Neural crest cell (in vitro differentiated cells): ENCODE data around the gene ATP11A. TPM values are rescaled to one million over a fixed set of nuclear protein-coding genes. Genes with fewer than 3 reads are reported as not detected.
A peak's percentile ranks its signal among the peaks of the same experiment; 100 is the strongest.

Experiments used
- DNase-seq: peaks from one replicate; pipeline ENCODE4 v3.0.0; 2021; ENCODE audit warnings: low read depth, mixed read lengths, low spot score
- H3K27ac Mint-ChIP-seq: one replicate; pipeline ENCODE4 v1.8.0; 2021; ENCODE audit warnings: mild to moderate bottlenecking, mixed read lengths; ENCODE audit not compliant: unreplicated experiment
- H3K27me3 Mint-ChIP-seq: 2 replicates; pipeline ENCODE4 v1.8.0; 2021; ENCODE audit warnings: low read depth, mild to moderate bottlenecking, mixed read lengths
- H3K36me3 Mint-ChIP-seq: 2 replicates; pipeline ENCODE4 v1.8.0; 2021; ENCODE audit warnings: low read depth, mild to moderate bottlenecking, mixed read lengths
- H3K4me1 Mint-ChIP-seq: 2 replicates; pipeline ENCODE4 v1.8.0; 2021; ENCODE audit warnings: mixed read lengths
- H3K4me3 Mint-ChIP-seq: one replicate; pipeline ENCODE4 v1.8.0; 2021; ENCODE audit warnings: mild to moderate bottlenecking, mixed read lengths
- H3K9me3 Mint-ChIP-seq: 2 replicates; pipeline ENCODE4 v1.8.0; 2021; ENCODE audit warnings: mixed read lengths
- total RNA-seq: library from RNA; stranded (reverse); gene quantifications from 2 replicates; pipeline ENCODE4 v1.2.1, GENCODE V29; 2021
- TF ChIP-seq, protein P1 (sequence below): fragments of 200-600 bp; sonication (generic); conservative IDR thresholded peaks from 2 replicates; pipeline ENCODE4 v1.5.0; 2021; ENCODE audit warnings: antibody characterized with exemption, mild to moderate bottlenecking

The ATP11A gene
- total RNA-seq, 1 donor from 2014 or later, result 97.4 TPM

DNA sequence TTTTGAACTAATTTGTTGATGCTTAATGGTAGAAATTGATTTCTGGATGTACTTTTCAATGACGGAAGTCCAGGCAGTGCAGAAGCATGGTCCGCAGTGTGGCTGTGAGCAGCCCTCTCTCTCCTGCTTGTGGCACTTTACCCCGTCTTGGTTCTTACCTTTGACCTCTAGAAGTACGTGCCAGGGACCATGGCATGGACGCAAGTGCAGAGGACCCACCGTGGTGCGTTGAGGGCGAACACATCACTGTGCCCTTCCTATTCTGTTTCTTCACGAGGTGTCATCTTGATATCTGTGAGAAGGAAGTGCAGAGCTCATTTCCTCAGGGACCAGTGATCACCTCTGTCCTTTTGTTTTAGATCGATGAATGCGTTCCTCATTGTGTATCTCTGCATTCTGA lies 135.2 kb downstream of the ATP11A start:
- H3K36me3 Mint-ChIP-seq, result peaks cover 22% of the 10 kb centered on the region
- TF ChIP-seq, protein P1, sequence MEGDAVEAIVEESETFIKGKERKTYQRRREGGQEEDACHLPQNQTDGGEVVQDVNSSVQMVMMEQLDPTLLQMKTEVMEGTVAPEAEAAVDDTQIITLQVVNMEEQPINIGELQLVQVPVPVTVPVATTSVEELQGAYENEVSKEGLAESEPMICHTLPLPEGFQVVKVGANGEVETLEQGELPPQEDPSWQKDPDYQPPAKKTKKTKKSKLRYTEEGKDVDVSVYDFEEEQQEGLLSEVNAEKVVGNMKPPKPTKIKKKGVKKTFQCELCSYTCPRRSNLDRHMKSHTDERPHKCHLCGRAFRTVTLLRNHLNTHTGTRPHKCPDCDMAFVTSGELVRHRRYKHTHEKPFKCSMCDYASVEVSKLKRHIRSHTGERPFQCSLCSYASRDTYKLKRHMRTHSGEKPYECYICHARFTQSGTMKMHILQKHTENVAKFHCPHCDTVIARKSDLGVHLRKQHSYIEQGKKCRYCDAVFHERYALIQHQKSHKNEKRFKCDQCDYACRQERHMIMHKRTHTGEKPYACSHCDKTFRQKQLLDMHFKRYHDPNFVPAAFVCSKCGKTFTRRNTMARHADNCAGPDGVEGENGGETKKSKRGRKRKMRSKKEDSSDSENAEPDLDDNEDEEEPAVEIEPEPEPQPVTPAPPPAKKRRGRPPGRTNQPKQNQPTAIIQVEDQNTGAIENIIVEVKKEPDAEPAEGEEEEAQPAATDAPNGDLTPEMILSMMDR, result no peak
- no peaks in the 10 kb centered on the region for H3K9me3 Mint-ChIP-seq
- DNase-seq, result no peak
- no peak overlapping the region for H3K4me3 Mint-ChIP-seq
- H3K27ac Mint-ChIP-seq, result no peak overlapping the region
- no peaks in the 10 kb centered on the region for H3K4me1 Mint-ChIP-seq
- no peaks in the 10 kb centered on the region for H3K27me3 Mint-ChIP-seq

DNA sequence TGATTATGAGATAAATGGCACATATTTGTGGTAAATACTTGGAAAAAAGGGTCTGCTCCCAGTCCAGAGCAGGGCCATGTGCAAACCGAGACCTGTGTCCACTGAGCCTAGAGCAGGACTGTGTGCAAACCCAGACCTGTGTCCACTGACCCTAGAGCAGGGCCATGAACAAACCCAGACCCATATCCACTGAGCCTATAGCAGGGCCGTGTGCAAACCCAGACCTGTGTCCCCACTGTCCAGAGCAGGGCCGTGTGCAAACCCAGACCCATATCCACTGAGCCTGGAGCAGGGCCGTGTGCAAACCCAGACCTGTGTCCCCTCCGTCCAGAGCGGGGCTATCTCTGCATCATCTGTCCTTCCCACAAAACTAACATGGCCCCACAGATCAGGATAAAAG lies 136.0 kb downstream of the ATP11A start:
- Mint-ChIP-seq H3K36me3 (peaks cover 22% of the 10 kb centered on the region), H3K4me3 (no peak overlapping the region), H3K9me3 (no peaks in the 10 kb centered on the region), H3K4me1 (no peaks in the 10 kb centered on the region), H3K27me3 (no peaks in the 10 kb centered on the region), H3K27ac (no peak overlapping the region)
- no peak for DNase-seq
- TF ChIP-seq, protein P1, result no peak

DNA sequence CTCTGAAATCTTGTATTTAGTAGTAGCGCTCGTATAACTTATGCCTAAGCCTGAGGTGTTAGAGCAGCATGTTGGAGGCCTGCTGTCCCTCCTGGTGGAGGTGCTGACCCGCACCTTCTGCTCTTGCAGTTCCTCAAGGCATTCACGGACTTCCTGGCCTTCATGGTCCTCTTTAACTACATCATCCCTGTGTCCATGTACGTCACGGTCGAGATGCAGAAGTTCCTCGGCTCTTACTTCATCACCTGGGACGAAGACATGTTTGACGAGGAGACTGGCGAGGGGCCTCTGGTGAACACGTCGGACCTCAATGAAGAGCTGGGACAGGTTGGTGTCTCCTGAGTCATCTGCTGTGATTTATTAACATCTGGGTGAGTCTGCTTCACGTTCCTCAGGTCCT lies 136.7 kb downstream of the ATP11A start:
- no peak for DNase-seq
- Mint-ChIP-seq H3K9me3 (no peaks in the 10 kb centered on the region), H3K4me3 (no peak overlapping the region), H3K27ac (peak overlapping the region; percentile 35), H3K27me3 (no peaks in the 10 kb centered on the region), H3K36me3 (peaks cover 27% of the 10 kb centered on the region), H3K4me1 (no peaks in the 10 kb centered on the region)
- TF ChIP-seq, protein P1, result no peak

DNA sequence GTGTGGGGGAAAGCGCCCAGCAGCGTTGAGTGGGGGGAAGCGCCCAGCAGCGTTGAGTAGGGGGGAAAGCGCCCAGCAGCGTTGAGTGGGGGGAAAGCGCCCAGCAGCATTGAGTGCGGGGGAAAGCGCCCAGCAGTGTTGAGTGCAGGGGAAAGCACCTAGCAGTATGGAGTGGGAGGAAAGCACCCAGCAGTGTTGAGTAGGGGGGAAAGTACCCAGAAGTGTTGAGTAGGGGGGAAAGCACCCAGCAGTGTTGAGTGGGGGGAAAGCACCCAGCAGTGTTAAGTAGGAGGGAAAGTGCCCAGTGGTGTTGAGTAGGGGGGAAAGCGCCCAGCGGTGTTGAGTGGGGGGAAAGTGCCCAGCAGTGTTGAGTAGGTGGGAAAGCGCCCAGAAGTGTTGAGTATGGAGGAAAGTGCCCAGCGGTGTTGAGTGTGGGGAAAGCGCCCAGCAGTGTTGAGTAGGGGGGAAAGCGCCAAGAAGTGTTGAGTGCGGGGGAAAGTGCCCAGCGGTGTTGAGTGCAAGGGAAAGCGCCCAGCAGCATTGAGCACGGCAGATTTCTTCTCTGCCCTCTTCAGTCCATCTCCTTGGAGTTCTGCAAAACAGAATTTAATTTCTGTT lies 138.4 kb downstream of the ATP11A start:
- DNase-seq, result no peak
- TF ChIP-seq, protein P1, result no peak
- peaks cover 41% of the 10 kb centered on the region for H3K36me3 Mint-ChIP-seq
- H3K4me1 Mint-ChIP-seq, result no peaks in the 10 kb centered on the region
- no peak overlapping the region for H3K4me3 Mint-ChIP-seq
- peak overlapping the region; percentile 12 for H3K27ac Mint-ChIP-seq
- no peaks in the 10 kb centered on the region for H3K9me3 Mint-ChIP-seq
- H3K27me3 Mint-ChIP-seq, result no peaks in the 10 kb centered on the region

DNA sequence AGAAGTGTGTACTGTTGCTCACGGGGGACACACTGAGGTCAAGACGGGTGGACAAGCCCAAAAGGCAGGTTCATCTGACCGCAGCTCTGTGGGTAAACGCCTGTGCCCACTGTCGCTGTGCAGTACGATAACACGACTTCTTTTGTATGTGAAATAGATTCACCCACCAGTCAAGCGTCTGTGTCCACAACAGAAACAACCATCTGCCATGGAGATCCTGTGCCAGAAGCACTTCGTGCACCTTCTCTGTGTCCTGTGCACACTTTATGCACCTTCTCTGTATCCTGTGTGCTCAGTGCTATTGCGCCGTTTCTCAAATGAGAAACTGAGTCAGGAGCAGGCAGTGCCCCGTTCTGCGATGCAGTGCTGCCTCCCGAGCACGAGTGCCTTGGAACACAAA lies 138.9 kb downstream of the ATP11A start:
- Mint-ChIP-seq H3K27me3 (no peaks in the 10 kb centered on the region), H3K4me1 (no peaks in the 10 kb centered on the region), H3K9me3 (no peaks in the 10 kb centered on the region), H3K36me3 (peaks cover 44% of the 10 kb centered on the region), H3K4me3 (no peak overlapping the region), H3K27ac (no peak overlapping the region)
- DNase-seq, result no peak
- TF ChIP-seq, protein P1, result no peak
